ENCODE measurements around the gene GFI1. TPM values are rescaled to one million over a fixed set of nuclear protein-coding genes. Genes with fewer than 3 reads are reported as not detected.

The GFI1 gene
- total and polyA plus RNA-seq, 2 of the 8 experiments (the other 6 are each of a cell fraction or from before 2014, with no cell fraction given) = 0.08 to 0.17 TPM

GRCh38 chr1:92470216-92470615 is 16.5 kb downstream of the GFI1 start:
- Histone ChIP-seq H4K20me1 (replicated peaks in 1 of 2; ENCODE audit: control insufficient read depth in 1 of 2, insufficient read depth in 2 of 2, low read length in 2 of 2) (no peaks in the 10 kb centered on the region), H2AK5ac (ENCODE audit: low read depth, low read length) (no peak overlapping the region), H3K27ac (ENCODE audit: low read depth, low read length) (no peak overlapping the region), H3K4me3 (ENCODE audit: extremely low read depth in 1 of 4, insufficient read depth in 2 of 4, low read depth in 3 of 4, low read length in 4 of 4) (no peak overlapping the region), H2AFZ (ENCODE audit: low read length) (no peak overlapping the region), H3K4ac (replicated peaks; ENCODE audit: insufficient read length, low read depth, low read length) (no peak overlapping the region), H3K36me3 (ENCODE audit: control insufficient read depth in 2 of 4, insufficient read depth in 4 of 4, low read length in 3 of 4) (no peaks in the 10 kb centered on the region), H2BK12ac (ENCODE audit: low read depth, low read length) (no peak overlapping the region), H4K5ac (ENCODE audit: insufficient read length, low read depth, low read length) (no peak overlapping the region), H2BK120ac (replicated peaks; ENCODE audit: low read depth, low read length) (no peak overlapping the region), H3K23ac (ENCODE audit: insufficient read length) (no peak overlapping the region), H3K4me1 (replicated peaks in 1 of 4; ENCODE audit: control insufficient read depth in 3 of 4, insufficient read depth in 4 of 4, low read length in 3 of 4) (no peaks in the 10 kb centered on the region), H4K8ac (ENCODE audit: extremely low read depth, insufficient read depth, low read length) (no peak overlapping the region), H3K4me2 (ENCODE audit: insufficient read depth in 1 of 2, low read depth in 2 of 2, low read length in 2 of 2) (no peak overlapping the region), H3K79me1 (ENCODE audit: low read depth, low read length) (no peaks in the 10 kb centered on the region), H2BK15ac (ENCODE audit: low read length) (no peak overlapping the region), H3K79me2 (ENCODE audit: control insufficient read depth in 1 of 2, insufficient read depth in 2 of 2, low read length in 2 of 2) (no peaks in the 10 kb centered on the region), H3K9me3 (ENCODE audit: insufficient read depth in 2 of 2, low read depth in 1 of 2, low read length in 1 of 2) (no peaks in the 10 kb centered on the region), H3K9ac (replicated peaks in 1 of 4; ENCODE audit: extremely low read depth in 1 of 4, low read depth in 3 of 4, low read length in 3 of 4) (no peak overlapping the region), H2BK20ac (ENCODE audit: low read length) (no peak overlapping the region), H3K23me2 (ENCODE audit: low read depth, low read length) (no peaks in the 10 kb centered on the region), H3K14ac (ENCODE audit: insufficient read length) (no peak overlapping the region), H4K91ac (replicated peaks; ENCODE audit: insufficient read length, low read length) (no peak overlapping the region), H3K18ac (ENCODE audit: extremely low read depth, low read length) (no peak overlapping the region), H3K27me3 (replicated peaks in 1 of 4; ENCODE audit: control insufficient read depth in 3 of 4, extremely low read depth in 1 of 4, insufficient read depth in 3 of 4, low read length in 3 of 4) (peaks cover 0 to 5% (median 1%) of the 10 kb centered on the region in 4 experiments; a peak in 3 of 7 replicates), H3K56ac (replicated peaks; ENCODE audit: insufficient read length, low read depth, low read length) (no peak overlapping the region), H2BK5ac (ENCODE audit: low read depth, low read length) (no peak overlapping the region)
- ChIA-PET CTCF (ENCODE audit: partially characterized antibody) (interaction anchor here (1.0 to 1.1 kb wide), 2 partner anchors 60 to 160 kb away, joined by 3 read pairs; no protein-coding TSS in a partner anchor), POLR2A (ENCODE audit: partially characterized antibody) (no interaction called here)
- DNase-seq (ENCODE audit: low read depth in 1 of 2, low spot score in 2 of 2) = no peak
- FAIRE-seq = no peak
- WGBS, 2 experiments (ENCODE audit: extremely low coverage in 1 of 2, insufficient coverage in 1 of 2, insufficient read length in 1 of 2, insufficient replicate concordance in 2 of 2, low coverage in 1 of 2, low lambda C conversion rate in 2 of 2, missing lambda C conversion rate in 1 of 2) = 85% methylated on average over 1 of the region's 1 CpG; no CpG with 5 or more reads in 1 of the 2 experiments
- TF ChIP-seq MAFK (IDR thresholded peaks at IDR 0.05; ENCODE audit: low read depth, low read length) = no peak
- no peak for TF ChIP-seq RAD21 (IDR thresholded peaks at IDR 0.05 in 1 of 2, conservative IDR thresholded peaks at IDR 0.05 in 1 of 2; ENCODE audit: low read depth in 2 of 2, low read length in 2 of 2)
- TF ChIP-seq CEBPB (IDR thresholded peaks at IDR 0.05; ENCODE audit: low read depth, low read length) = no peak
- TF ChIP-seq, protein P1, sequence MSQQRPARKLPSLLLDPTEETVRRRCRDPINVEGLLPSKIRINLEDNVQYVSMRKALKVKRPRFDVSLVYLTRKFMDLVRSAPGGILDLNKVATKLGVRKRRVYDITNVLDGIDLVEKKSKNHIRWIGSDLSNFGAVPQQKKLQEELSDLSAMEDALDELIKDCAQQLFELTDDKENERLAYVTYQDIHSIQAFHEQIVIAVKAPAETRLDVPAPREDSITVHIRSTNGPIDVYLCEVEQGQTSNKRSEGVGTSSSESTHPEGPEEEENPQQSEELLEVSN (IDR thresholded peaks at IDR 0.05) = no peak
- no peak for TF ChIP-seq TAF7 (optimal IDR thresholded peaks at IDR 0.05; ENCODE audit: borderline replicate concordance, low read depth, low read length)
- no peak for TF ChIP-seq CREB1 (IDR thresholded peaks at IDR 0.05)
- TF ChIP-seq GABPA (IDR thresholded peaks at IDR 0.05; ENCODE audit: borderline replicate concordance, insufficient read depth, low read length) = no peak
- TF ChIP-seq CTBP2 (IDR thresholded peaks at IDR 0.05; ENCODE audit: borderline replicate concordance, insufficient read depth, insufficient read length, low read length) = no peak
- no peak for TF ChIP-seq EP300 (IDR thresholded peaks at IDR 0.05; ENCODE audit: borderline replicate concordance in 1 of 2, low read depth in 2 of 2, low read length in 2 of 2)
- TF ChIP-seq TEAD4 (IDR thresholded peaks at IDR 0.05; ENCODE audit: low read depth, low read length) = no peak
- no peak for TF ChIP-seq FOSL1 (IDR thresholded peaks at IDR 0.05; ENCODE audit: insufficient read depth, low read depth, low read length)
- no peak for TF ChIP-seq SP1 (IDR thresholded peaks at IDR 0.05; ENCODE audit: low read depth, low read length)

Data from H1 (cell line).